PC-3 (cell line): Measurements from ENCODE around the gene STOX2. TPM values are rescaled to one million over a fixed set of nuclear protein-coding genes. Genes with fewer than 3 reads are reported as not detected.

ENCODE experiments used
- ATAC-seq: fragments of 200-7000 bp; cut with Tn5 transposase; 2 replicates; pipeline ENCODE4 v1.9.1; 2020; ENCODE audit warnings: mild to moderate bottlenecking, moderate library complexity
- BruUV-seq: library from RNA; stranded (reverse); fragments of 400-500 nt; replicated peaks from 2 replicates; lab custom pipeline; 2021; lab: Mats Ljungman, UMichigan
- CTCF ChIA-PET: fragments of 300-600 bp; sonication (Branson Sonifier 250); formaldehyde crosslinking; loops from one replicate; lab custom pipeline; 2022; ENCODE audit warnings: antibody characterized with exemption; lab: Charles Lee
- POLR2A ChIA-PET: fragments of 300-600 bp; sonication (Branson Sonifier 250); formaldehyde crosslinking; loops from one replicate; lab custom pipeline; 2022; ENCODE audit warnings: antibody characterized with exemption; ENCODE audit not compliant: unreplicated experiment; lab: Charles Lee
- DNase-seq: peaks from one replicate; pipeline ENCODE4 v3.0.0-alpha.2; 2015
- H2AFZ ChIP-seq: fragments of 300-600 bp; sonication (generic); 2 replicates; pipeline ENCODE4 v1.6.0; 2016; ENCODE audit warnings: antibody characterized with exemption, low read length
- H3F3A ChIP-seq: fragments of 300-600 bp; sonication (generic); one replicate; pipeline ENCODE4 v1.6.0; 2017; ENCODE audit warnings: antibody characterized with exemption, low read length, control low read depth, mild to moderate bottlenecking; ENCODE audit not compliant: unreplicated experiment
- H3K27ac ChIP-seq: fragments of 300-600 bp; sonication (generic); 2 replicates; pipeline ENCODE4 v1.5.1; 2016; ENCODE audit warnings: mild to moderate bottlenecking, low read length
- H3K27me3 ChIP-seq: fragments of 300-600 bp; sonication (generic); 2 replicates; pipeline ENCODE4 v1.6.1; 2016; ENCODE audit warnings: low read length, mixed read lengths
- H3K36me3 ChIP-seq: fragments of 300-600 bp; sonication (generic); 2 replicates; pipeline ENCODE4 v1.6.1; 2016; ENCODE audit warnings: low read depth, mixed run types, low read length, mixed read lengths
- H3K4me1 ChIP-seq: fragments of 300-600 bp; sonication (generic); 2 replicates; pipeline ENCODE4 v1.5.1; 2016; ENCODE audit warnings: low read length; ENCODE audit not compliant: insufficient read depth
- H3K4me2 ChIP-seq: fragments of 300-600 bp; sonication (generic); 2 replicates; pipeline ENCODE4 v1.6.0; 2016; ENCODE audit warnings: low read length
- H3K4me3 ChIP-seq: fragments of 300-600 bp; sonication (generic); 2 replicates; pipeline ENCODE4 v1.5.1; 2016; ENCODE audit warnings: mild to moderate bottlenecking, low read length, mixed read lengths
- H3K79me2 ChIP-seq: fragments of 300-600 bp; sonication (generic); 2 replicates; pipeline ENCODE4 v1.6.1; 2017; ENCODE audit warnings: low read length, mixed read lengths
- H3K9ac ChIP-seq: fragments of 300-600 bp; sonication (generic); 2 replicates; pipeline ENCODE4 v1.6.0; 2016; ENCODE audit warnings: mild to moderate bottlenecking, low read length
- H3K9me2 ChIP-seq: fragments of 300-600 bp; sonication (generic); replicated peaks from 2 replicates; pipeline ENCODE4 v1.6.1; 2016; ENCODE audit warnings: mixed run types, low read length, mixed read lengths
- H3K9me3 ChIP-seq: fragments of 300-600 bp; sonication (generic); 2 replicates; pipeline ENCODE4 v1.6.1; 2016; ENCODE audit warnings: low read length, mixed read lengths
- H4K20me1 ChIP-seq: fragments of 300-600 bp; sonication (generic); 2 replicates; pipeline ENCODE4 v1.6.1; 2016; ENCODE audit warnings: low read length, mixed read lengths
- EZH2 ChIP-seq: fragments of 300-600 bp; sonication (generic); IDR thresholded peaks from one replicate; pipeline ENCODE4 v1.6.1; 2017; ENCODE audit warnings: antibody characterized with exemption, mild to moderate bottlenecking, low read length; ENCODE audit not compliant: unreplicated experiment
- EZH2phosphoT487 ChIP-seq: fragments of 300-600 bp; sonication (generic); IDR thresholded peaks from 2 replicates; pipeline ENCODE4 v1.6.1; 2018; ENCODE audit warnings: mild to moderate bottlenecking, antibody characterized with exemption, low read length, borderline replicate concordance
- intact Hi-C: fragments of 100-400 bp; cut with micrococcal nuclease; formaldehyde crosslinking; loops from 2 replicates; pipeline ENCODE4 v1.9.0; 2023
- total RNA-seq: library from RNA; depleted of rRNA; stranded (reverse); fragments of >200 nt; gene quantifications from 2 replicates; pipeline ENCODE4 v1.2.3, GENCODE V29; 2014
- TF ChIP-seq, protein P1 (sequence below): fragments of 300-600 bp; sonication (generic); conservative IDR thresholded peaks from 2 replicates; pipeline ENCODE4 v1.5.1; 2017; ENCODE audit warnings: antibody characterized with exemption, low read depth, mild to moderate bottlenecking, low read length

The STOX2 gene
- total RNA-seq, 1 experiment from 2014 or later: 3.6 TPM

DNA sequence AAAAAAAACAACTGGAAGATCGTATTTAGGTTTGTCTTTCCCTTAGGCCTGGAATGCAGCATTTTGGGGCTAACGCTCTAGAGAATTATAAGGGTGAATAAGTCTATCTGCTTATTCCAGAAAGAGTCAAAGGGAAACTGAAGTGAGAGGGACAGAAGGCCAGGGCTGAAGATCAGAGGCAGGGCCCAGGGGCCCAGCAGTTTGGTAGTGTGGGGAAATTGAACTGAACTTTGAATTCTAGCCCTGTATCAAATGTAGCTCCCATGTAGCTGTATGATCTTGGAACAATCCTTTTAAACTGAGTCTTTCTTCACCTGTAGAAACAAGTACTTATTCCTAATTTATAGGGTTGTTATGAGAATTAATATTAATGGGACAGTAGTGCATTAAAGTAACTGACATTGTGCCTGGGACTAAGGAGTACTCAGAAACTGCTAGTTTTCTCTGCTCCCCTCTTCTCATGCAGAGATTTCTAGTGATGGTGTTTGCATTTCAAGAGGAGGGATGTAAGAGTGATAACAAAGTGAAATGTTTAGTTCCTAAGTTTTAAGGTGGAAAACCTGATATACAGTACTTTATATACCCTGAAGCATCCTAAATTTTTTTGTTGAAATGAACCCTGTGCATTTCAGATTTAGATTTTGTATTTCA, 30.4 kb downstream of the STOX2 start:
- H4K20me1 ChIP-seq: no peaks in the 10 kb centered on the region
- ATAC-seq (no peak), DNase-seq (no peak)
- no peak overlapping the region for H3K9ac ChIP-seq
- H3K27me3 ChIP-seq: no peaks in the 10 kb centered on the region
- no TSS peak for BruUV-seq
- H3F3A ChIP-seq: no peaks in the 10 kb centered on the region
- ChIA-PET CTCF (no interaction called here), POLR2A (no interaction called here)
- H3K27ac ChIP-seq: no peak overlapping the region
- no peak overlapping the region for H3K4me3 ChIP-seq
- H3K4me1 ChIP-seq: no peaks in the 10 kb centered on the region
- no peak for TF ChIP-seq EZH2phosphoT487
- TF ChIP-seq EZH2: no peak
- TF ChIP-seq, protein P1, sequence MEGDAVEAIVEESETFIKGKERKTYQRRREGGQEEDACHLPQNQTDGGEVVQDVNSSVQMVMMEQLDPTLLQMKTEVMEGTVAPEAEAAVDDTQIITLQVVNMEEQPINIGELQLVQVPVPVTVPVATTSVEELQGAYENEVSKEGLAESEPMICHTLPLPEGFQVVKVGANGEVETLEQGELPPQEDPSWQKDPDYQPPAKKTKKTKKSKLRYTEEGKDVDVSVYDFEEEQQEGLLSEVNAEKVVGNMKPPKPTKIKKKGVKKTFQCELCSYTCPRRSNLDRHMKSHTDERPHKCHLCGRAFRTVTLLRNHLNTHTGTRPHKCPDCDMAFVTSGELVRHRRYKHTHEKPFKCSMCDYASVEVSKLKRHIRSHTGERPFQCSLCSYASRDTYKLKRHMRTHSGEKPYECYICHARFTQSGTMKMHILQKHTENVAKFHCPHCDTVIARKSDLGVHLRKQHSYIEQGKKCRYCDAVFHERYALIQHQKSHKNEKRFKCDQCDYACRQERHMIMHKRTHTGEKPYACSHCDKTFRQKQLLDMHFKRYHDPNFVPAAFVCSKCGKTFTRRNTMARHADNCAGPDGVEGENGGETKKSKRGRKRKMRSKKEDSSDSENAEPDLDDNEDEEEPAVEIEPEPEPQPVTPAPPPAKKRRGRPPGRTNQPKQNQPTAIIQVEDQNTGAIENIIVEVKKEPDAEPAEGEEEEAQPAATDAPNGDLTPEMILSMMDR: no peak
- intact Hi-C loops: no loop called here
- H2AFZ ChIP-seq: no peak overlapping the region
- H3K9me2 ChIP-seq: no peaks in the 10 kb centered on the region
- no peaks in the 10 kb centered on the region for H3K9me3 ChIP-seq
- no peak overlapping the region for H3K4me2 ChIP-seq
- H3K36me3 ChIP-seq: no peaks in the 10 kb centered on the region
- H3K79me2 ChIP-seq: no peaks in the 10 kb centered on the region

DNA sequence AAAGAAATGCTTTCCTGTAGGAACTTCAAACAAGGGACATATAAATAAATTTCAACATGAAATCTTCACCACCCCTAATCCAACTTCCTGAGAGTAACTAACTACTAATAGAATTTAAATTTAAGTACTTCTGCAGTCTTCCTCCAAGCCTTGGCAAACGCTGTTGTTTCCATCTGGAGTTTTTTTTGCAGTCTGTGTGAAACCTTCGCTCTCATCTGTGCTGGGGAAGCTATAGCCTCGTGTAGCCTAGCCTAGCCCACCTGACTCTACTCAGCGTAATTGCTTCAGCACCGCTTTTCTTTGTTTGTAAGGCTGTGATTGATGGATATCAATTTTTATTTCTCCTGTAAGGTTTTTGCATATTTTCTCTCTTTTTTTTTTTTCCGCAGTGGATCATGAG, 30.9 kb downstream of the STOX2 start:
- intact Hi-C loops: no loop called here

More for the DNA sequence above, 30.9 kb downstream of the STOX2 start:
- no peaks in the 10 kb centered on the region for H3F3A ChIP-seq
- H3K36me3 ChIP-seq: no peaks in the 10 kb centered on the region
- H3K9me2 ChIP-seq: no peaks in the 10 kb centered on the region
- H3K27ac ChIP-seq: no peak overlapping the region
- H3K79me2 ChIP-seq: no peaks in the 10 kb centered on the region
- H3K4me3 ChIP-seq: no peak overlapping the region
- no peak overlapping the region for H2AFZ ChIP-seq
- H3K9me3 ChIP-seq: no peaks in the 10 kb centered on the region
- ATAC-seq: no peak
- H4K20me1 ChIP-seq: no peaks in the 10 kb centered on the region
- no TSS peak for BruUV-seq
- CTCF ChIA-PET: no interaction called here
- no peak for DNase-seq
- TF ChIP-seq, protein P1: no peak
- no peak for TF ChIP-seq EZH2phosphoT487
- no peak for TF ChIP-seq EZH2
- no peaks in the 10 kb centered on the region for H3K27me3 ChIP-seq
- no peak overlapping the region for H3K4me2 ChIP-seq
- H3K9ac ChIP-seq: no peak overlapping the region
- no peaks in the 10 kb centered on the region for H3K4me1 ChIP-seq
- POLR2A ChIA-PET: no interaction called here
